ENCODE results near the gene PPP2R3A. TPM values are rescaled to one million over a fixed set of nuclear protein-coding genes. Genes with fewer than 3 reads are reported as not detected.
A peak's percentile ranks its signal among the peaks of the same experiment; 100 is the strongest.

PPP2R3A gene
- total and polyA plus RNA-seq, 2 donors (not counting 3 experiments of a cell fraction or from before 2014, with no cell fraction given): 3.3 to 14.6 TPM

GRCh38 chr3:135982922-135983581, 17.5 kb downstream of the PPP2R3A start:
- H3K9ac ChIP-seq (replicated peaks; ENCODE audit: extremely low read depth, insufficient read depth, low read length): no peak overlapping the region
- DNase-seq (ENCODE audit: low read depth, low spot score) (no peak), FAIRE-seq (no peak)
- intact Hi-C loops (cut with micrococcal nuclease) (no loop called here), dilution Hi-C loops (cut with MboI; ENCODE audit: extremely low pct_ligation_motif_present, low sequenced_read_pairs) (no loop called here)
- no peaks in the 10 kb centered on the region for H4K20me1 ChIP-seq (replicated peaks; ENCODE audit: control insufficient read depth, extremely low read depth, insufficient read depth, low read length)
- ChIA-PET POLR2A (no interaction called here), CTCF (interaction anchor here (1.6 kb wide), 1 partner anchor 15 kb away, joined by 3 read pairs; no protein-coding TSS in a partner anchor)
- no peaks in the 10 kb centered on the region for H3K36me3 ChIP-seq (ENCODE audit: control insufficient read depth in 2 of 2, extremely low read depth in 1 of 2, insufficient read depth in 2 of 2, low read length in 2 of 2)
- H3K4me3 ChIP-seq (replicated peaks in 1 of 3; ENCODE audit: insufficient read depth in 1 of 3, low read depth in 1 of 3, low read length in 3 of 3): no peak overlapping the region
- no peaks in the 10 kb centered on the region for H3K9me1 ChIP-seq (replicated peaks; ENCODE audit: control insufficient read depth, extremely low read depth, insufficient read depth, low read length)
- H2AFZ ChIP-seq (ENCODE audit: low read depth, low read length): no peak overlapping the region
- BruUV-seq (replicated peaks): no TSS peak
- H3K4me2 ChIP-seq (ENCODE audit: insufficient read depth, low read length): no peak overlapping the region
- no peaks in the 10 kb centered on the region for H3K4me1 ChIP-seq (ENCODE audit: control insufficient read depth, extremely low read depth, insufficient read depth, low read length)
- no peak overlapping the region for H3K27ac ChIP-seq (ENCODE audit: insufficient read depth, low read depth, low read length)
- H3K27me3 ChIP-seq (ENCODE audit: control insufficient read depth in 2 of 2, insufficient read depth in 2 of 2, low read length in 2 of 2): no peaks in the 10 kb centered on the region
- no peaks in the 10 kb centered on the region for H3K79me2 ChIP-seq (ENCODE audit: control insufficient read depth, insufficient read depth, low read length)
- peak; percentile 89 for TF ChIP-seq FOS (IDR thresholded peaks at IDR 0.05; ENCODE audit: borderline replicate concordance, insufficient read depth, low read length)
- TF ChIP-seq POLR2AphosphoS5 (IDR thresholded peaks at IDR 0.05; ENCODE audit: insufficient read depth, low read depth, low read length): no peak
- no peaks in the 10 kb centered on the region for H3K9me3 ChIP-seq (replicated peaks; ENCODE audit: control insufficient read depth, insufficient read depth, low read length)

GRCh38 chr3:135987661-135988060, 22.1 kb downstream of the PPP2R3A start:
- no peaks in the 10 kb centered on the region for H3K79me2 ChIP-seq (ENCODE audit: control insufficient read depth, insufficient read depth, low read length)
- no peak overlapping the region for H2AFZ ChIP-seq (ENCODE audit: low read depth, low read length)
- no TSS peak for BruUV-seq (replicated peaks)
- H3K36me3 ChIP-seq (ENCODE audit: control insufficient read depth in 2 of 2, extremely low read depth in 1 of 2, insufficient read depth in 2 of 2, low read length in 2 of 2): no peaks in the 10 kb centered on the region
- no peaks in the 10 kb centered on the region for H3K9me1 ChIP-seq (replicated peaks; ENCODE audit: control insufficient read depth, extremely low read depth, insufficient read depth, low read length)
- dilution Hi-C loops (cut with MboI; ENCODE audit: extremely low pct_ligation_motif_present, low sequenced_read_pairs): no loop called here
- no peak for DNase-seq (ENCODE audit: low read depth, low spot score)
- no peaks in the 10 kb centered on the region for H3K27me3 ChIP-seq (ENCODE audit: control insufficient read depth in 2 of 2, insufficient read depth in 2 of 2, low read length in 2 of 2)
- H3K9ac ChIP-seq (replicated peaks; ENCODE audit: extremely low read depth, insufficient read depth, low read length): no peak overlapping the region
- H3K27ac ChIP-seq (ENCODE audit: insufficient read depth, low read depth, low read length): no peak overlapping the region
- no peak overlapping the region for H3K4me3 ChIP-seq (replicated peaks in 1 of 3; ENCODE audit: insufficient read depth in 1 of 3, low read depth in 1 of 3, low read length in 3 of 3)
- TF ChIP-seq POLR2A (IDR thresholded peaks at IDR 0.05; ENCODE audit: low read depth, low read length) (no peak), POLR2AphosphoS5 (IDR thresholded peaks at IDR 0.05; ENCODE audit: insufficient read depth, low read depth, low read length) (no peak), GATA2 (IDR thresholded peaks at IDR 0.05; ENCODE audit: insufficient read depth, insufficient read length, low read depth, low read length) (no peak), MAX (IDR thresholded peaks at IDR 0.05; ENCODE audit: insufficient read depth, insufficient read length) (no peak), CTCF (IDR thresholded peaks at IDR 0.05; ENCODE audit: extremely low read depth in 1 of 2, insufficient read depth in 1 of 2, low read depth in 1 of 2, low read length in 2 of 2) (no peak)
- intact Hi-C loops (cut with micrococcal nuclease): no loop called here
- POLR2A ChIA-PET: no interaction called here
- no peaks in the 10 kb centered on the region for H4K20me1 ChIP-seq (replicated peaks; ENCODE audit: control insufficient read depth, extremely low read depth, insufficient read depth, low read length)
- H3K4me2 ChIP-seq (ENCODE audit: insufficient read depth, low read length): no peak overlapping the region
- CTCF ChIA-PET: no interaction called here
- FAIRE-seq: no peak
- H3K9me3 ChIP-seq (replicated peaks; ENCODE audit: control insufficient read depth, insufficient read depth, low read length): no peaks in the 10 kb centered on the region
- peaks cover 20% of the 10 kb centered on the region for H3K4me1 ChIP-seq (ENCODE audit: control insufficient read depth, extremely low read depth, insufficient read depth, low read length)

Data from endothelial cell of umbilical vein (primary cell).